ENCODE measurements around the gene PPP2R2C. TPM values are rescaled to one million over a fixed set of nuclear protein-coding genes. Genes with fewer than 3 reads are reported as not detected.

Gene PPP2R2C
- total and polyA plus RNA-seq, 10 of the 15 experiments (the other 5 are each of a cell fraction or from before 2014, with no cell fraction given): 0.13 to 0.15 TPM; not detected in 8

- ATAC-seq: no peak
- no peak for FAIRE-seq
Measured at GRCh38 chr4:6451309-6451708, 21.1 kb downstream of the PPP2R2C start.

More at GRCh38 chr4:6451309-6451708, 21.1 kb downstream of the PPP2R2C start:
- 17% methylated on average over 6 of the region's 6 CpGs for WGBS (ENCODE audit: insufficient coverage, insufficient replicate concordance, low lambda C conversion rate, missing lambda C conversion rate)
- ChIA-PET RAD21 (ENCODE audit: unreplicated experiment) (no interaction called here), CTCF (interaction anchor here (0.7 kb wide), 1 partner anchor 430 kb away, joined by 3 read pairs; no protein-coding TSS in a partner anchor), SMC1A (ENCODE audit: uncharacterized antibody, unreplicated experiment) (no interaction called here), POLR2A (no interaction called here)
- DNase-seq (ENCODE audit: low read depth, low spot score): no peak
- Histone ChIP-seq H3K27me3 (replicated peaks in 1 of 2; ENCODE audit: control insufficient read depth in 2 of 2, insufficient read depth in 2 of 2, low read length in 1 of 2) (peaks cover 0 to 5% of the 10 kb centered on the region in 2 experiments; a peak in 3 of 4 replicates), H3K79me2 (ENCODE audit: control insufficient read depth, insufficient read depth, low read length) (no peaks in the 10 kb centered on the region), H3K9ac (ENCODE audit: control insufficient read depth, insufficient read depth, low read length) (no peak overlapping the region), H2AFZ (ENCODE audit: control insufficient read depth, low read depth, low read length) (no peak overlapping the region), H3K4me1 (ENCODE audit: control insufficient read depth, insufficient read depth, low read length) (no peaks in the 10 kb centered on the region), H4K20me1 (ENCODE audit: control insufficient read depth, insufficient read depth) (no peaks in the 10 kb centered on the region), H3K27ac (ENCODE audit: control insufficient read depth, insufficient read depth) (no peak overlapping the region), H3K4me3 (no peak overlapping the region), H3K9me3 (replicated peaks; ENCODE audit: control insufficient read depth, insufficient read depth, low read length) (no peaks in the 10 kb centered on the region), H3K36me3 (ENCODE audit: control insufficient read depth in 2 of 2, insufficient read depth in 2 of 2, low read length in 1 of 2) (no peaks in the 10 kb centered on the region), H3K4me2 (ENCODE audit: control insufficient read depth, insufficient read depth) (no peak overlapping the region)
- in situ Hi-C loops (cut with MboI) (no loop called here), intact Hi-C loops (cut with micrococcal nuclease; ENCODE audit: unreplicated experiment) (no loop called here)
- BruUV-seq (replicated peaks): no TSS peak
- TF ChIP-seq PRDM15 (CRISPR knock-in tag; IDR thresholded peaks at IDR 0.05) (no peak), ZBTB33 (IDR thresholded peaks at IDR 0.05) (no peak)

Data from GM12878 (cell line).